Mucosa of gallbladder (tissue), 1 donor: ENCODE results near the gene AP1B1. TPM values are rescaled to one million over a fixed set of nuclear protein-coding genes. Genes with fewer than 3 reads are reported as not detected.

Source experiments
- DNase-seq: peaks from one replicate; pipeline ENCODE4 v3.0.0-alpha.2; 2020; ENCODE audit warnings: low spot score
- total RNA-seq: library from RNA; stranded (reverse); gene quantifications from one replicate; pipeline ENCODE4 v1.2.1, GENCODE V29; 2021
- donor health status: DM: no; HTN: no; CAD: no.

Gene AP1B1
- total RNA-seq, 1 donor from 2014 or later = 88.6 TPM

- no peak for DNase-seq
These were observed 74.5 kb downstream of the AP1B1 start for GRCh38 chr22:29313576-29314466.

- DNase-seq = no peak
These were observed 75.2 kb downstream of the AP1B1 start for GRCh38 chr22:29313126-29313575.

GRCh38 chr22:29312218-29313125 lies 75.9 kb downstream of the AP1B1 start:
- no peak for DNase-seq

- DNase-seq = no peak
These were observed 76.7 kb downstream of the AP1B1 start for GRCh38 chr22:29311464-29312217.

GRCh38 chr22:29310863-29311339 lies 77.5 kb downstream of the AP1B1 start:
- DNase-seq = peak; percentile 94

- no peak for DNase-seq
These were observed 78.1 kb downstream of the AP1B1 start for GRCh38 chr22:29310065-29310862.

- DNase-seq = no peak
These were observed 78.9 kb downstream of the AP1B1 start for GRCh38 chr22:29309332-29310064.

GRCh38 chr22:29308791-29309262 lies 79.5 kb downstream of the AP1B1 start:
- no peak for DNase-seq

- no peak for DNase-seq
These were observed 80.1 kb downstream of the AP1B1 start for GRCh38 chr22:29308148-29308790.

- DNase-seq = no peak
These were observed 80.7 kb downstream of the AP1B1 start for GRCh38 chr22:29307596-29308147.

- DNase-seq = peak; percentile 63
These were observed 81.4 kb downstream of the AP1B1 start for GRCh38 chr22:29306835-29307595.

GRCh38 chr22:29306175-29306834 lies 82.1 kb downstream of the AP1B1 start, which contains the start of gene GAS2L1:
GAS2L1 (plus strand) TSS chr22:29306650; CDS start chr22:29308106, 1,456 bp downstream.
- DNase-seq = peak; percentile 75

- DNase-seq = no peak
These were observed 82.6 kb downstream of the AP1B1 start for GRCh38 chr22:29305836-29306174.

- DNase-seq = no peak
These were observed 85.5 kb downstream of the AP1B1 start for GRCh38 chr22:29302681-29303465.

- no peak for DNase-seq
These were observed 86.0 kb downstream of the AP1B1 start for GRCh38 chr22:29302402-29302680.

GRCh38 chr22:29301716-29302401 lies 86.5 kb downstream of the AP1B1 start:
- DNase-seq = no peak
